ENCODE results near the gene COX7A2.

DNA sequence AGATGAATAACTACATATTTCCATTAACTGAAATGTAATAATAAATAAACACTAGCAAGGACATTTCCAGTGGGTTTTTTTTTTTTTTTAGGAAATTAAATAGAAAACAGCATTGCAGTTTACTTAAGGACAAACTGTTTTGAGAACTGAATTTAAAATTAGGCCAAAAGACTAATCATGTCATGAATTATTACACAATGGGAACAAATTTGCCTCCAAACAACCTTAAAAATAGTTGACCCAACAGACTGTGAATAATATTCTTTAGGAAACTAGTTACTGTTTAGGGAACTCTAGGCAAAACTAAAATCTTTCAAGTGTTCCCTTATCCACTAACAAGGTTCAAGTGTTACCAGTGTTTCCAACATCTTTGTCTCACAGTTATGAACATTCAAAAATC is 21.3 kb downstream of the COX7A2 start:
- TF ChIP-seq CTCF (IDR thresholded peaks at IDR 0.05) (no peak), POLR2A (IDR thresholded peaks at IDR 0.05) (no peak)
